ENCODE data around the gene PPIAL4G.
"Not testable (repeated sequence)": the region's sequence is repeated elsewhere in the genome, so short reads cannot be mapped to it uniquely, and the experiment has no call there.

The PPIAL4G gene

DNA sequence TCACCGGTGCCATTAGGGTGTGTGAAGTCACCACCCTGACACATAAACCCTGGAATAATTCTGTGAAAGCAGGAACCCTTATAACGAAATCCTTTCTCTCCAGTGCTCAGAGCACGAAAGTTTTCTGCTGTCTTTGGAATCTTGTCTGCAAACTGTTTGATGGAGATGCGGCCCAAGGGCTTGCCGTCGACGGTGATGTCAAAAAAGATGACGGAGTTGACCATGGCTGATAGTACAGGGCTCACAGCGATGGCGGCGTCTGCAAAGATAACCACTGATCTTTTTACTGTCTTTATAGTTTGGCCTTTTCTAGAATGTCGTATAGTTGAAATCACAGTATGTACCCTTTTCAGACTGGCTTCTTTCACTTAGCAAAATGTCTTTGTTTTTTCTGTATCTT, at the start of gene PPIAL4G:
TSS of gene PPIAL4G (minus strand) at position 274 of the 400 bp plus-strand sequence. CDS start at position 224, 50 bp downstream.
- DNase-seq (ENCODE audit: low read depth) = not testable (repeated sequence)

DNA sequence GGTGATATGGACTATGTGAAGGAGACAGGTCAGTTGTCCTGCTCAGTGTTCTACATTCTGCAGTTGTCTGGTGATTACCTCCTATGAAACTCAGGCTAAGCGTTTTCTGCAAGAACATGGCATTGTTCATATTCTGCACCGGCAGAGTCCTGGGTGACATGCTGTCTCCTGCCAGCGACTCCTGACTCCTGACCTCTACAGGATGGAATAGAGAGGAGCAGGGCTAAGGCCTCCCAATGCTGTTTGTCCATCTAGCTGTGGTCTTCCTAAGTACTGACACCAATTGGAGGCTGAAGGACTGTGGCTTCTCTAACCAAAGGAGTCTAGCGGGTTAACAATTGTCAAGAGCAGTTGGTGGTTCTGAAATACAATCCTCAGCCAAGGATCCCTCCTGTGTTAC, 49.1 kb upstream of the PPIAL4G start:
- DNase-seq (ENCODE audit: low read depth) = not testable (repeated sequence)

GRCh38 chr1:148529101-148529567, 46.0 kb upstream of the PPIAL4G start:
- peak; percentile 44 for DNase-seq (ENCODE audit: low read depth)

DNA sequence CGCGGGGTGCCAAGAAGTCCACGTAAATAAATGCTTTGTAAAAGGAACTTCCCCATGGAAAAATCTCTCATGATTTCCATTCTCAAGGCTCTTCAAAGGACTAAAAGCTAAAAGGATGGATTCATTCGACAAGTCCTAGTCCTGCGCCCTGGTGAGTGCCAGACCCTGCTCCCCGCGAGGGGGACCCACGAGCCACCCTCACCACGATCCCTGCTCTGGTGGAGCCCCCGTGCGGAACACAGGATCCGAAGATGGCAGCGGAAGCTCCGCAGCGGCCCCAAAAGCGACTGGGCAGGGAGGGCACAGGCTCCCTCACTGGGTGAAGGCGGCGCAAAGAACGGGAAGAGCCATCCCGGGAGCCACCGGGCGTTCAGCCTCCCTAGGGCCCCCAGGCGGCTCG, 45.5 kb upstream of the PPIAL4G start:
- DNase-seq (ENCODE audit: low read depth) = not testable (repeated sequence)

GRCh38 chr1:148526587-148526986, 43.5 kb upstream of the PPIAL4G start:
- not testable (repeated sequence) for DNase-seq (ENCODE audit: low read depth)

DNA sequence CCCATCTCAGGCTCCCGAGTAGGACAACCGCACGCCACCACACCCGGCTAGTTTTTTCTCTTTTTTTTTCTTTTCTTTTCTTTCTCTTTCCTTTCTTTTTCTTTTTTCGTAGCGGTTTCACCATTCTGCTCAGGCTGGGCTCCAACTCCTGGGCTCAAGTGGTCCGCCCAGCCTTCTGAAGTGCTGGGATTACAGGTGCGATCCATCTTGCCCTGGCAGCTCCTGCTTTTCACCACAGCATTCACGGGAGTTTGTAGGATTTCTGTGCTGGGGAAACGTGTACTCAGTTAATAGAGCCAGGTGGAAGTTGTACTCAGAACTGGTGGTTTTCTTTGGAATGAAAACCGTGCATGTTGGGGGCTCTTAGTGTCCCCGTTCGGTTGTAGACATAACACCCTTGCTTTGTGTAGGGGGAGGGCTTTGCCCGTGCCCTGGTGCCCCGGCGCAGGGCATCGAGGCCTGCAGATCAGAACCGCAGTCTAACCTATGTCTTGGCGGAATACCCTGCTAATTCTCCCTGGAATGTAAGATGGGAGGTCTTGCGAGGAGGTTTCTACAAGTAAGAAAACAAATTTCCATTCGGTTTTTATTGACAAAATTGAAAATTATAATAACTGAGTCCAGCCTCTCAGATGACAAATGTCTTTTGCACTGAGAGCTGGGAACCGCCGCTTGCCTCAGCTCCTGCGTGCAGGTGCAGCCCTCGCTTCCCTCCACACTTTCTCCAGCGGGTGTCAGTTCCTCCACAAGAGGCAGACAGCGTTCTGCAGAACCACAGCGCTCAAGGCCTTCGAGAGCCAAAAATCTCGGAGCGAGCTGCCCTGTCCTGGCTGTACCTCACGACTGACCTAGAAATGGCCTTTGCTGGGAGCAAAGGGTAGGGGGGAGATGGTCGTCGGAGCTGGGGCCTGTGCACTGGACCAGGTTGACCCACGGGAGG, 40.4 kb upstream of the PPIAL4G start:
- not testable (repeated sequence) for DNase-seq (ENCODE audit: low read depth)

GRCh38 chr1:148522561-148523204, 39.6 kb upstream of the PPIAL4G start:
- peak; percentile 86 for DNase-seq (ENCODE audit: low read depth)

DNA sequence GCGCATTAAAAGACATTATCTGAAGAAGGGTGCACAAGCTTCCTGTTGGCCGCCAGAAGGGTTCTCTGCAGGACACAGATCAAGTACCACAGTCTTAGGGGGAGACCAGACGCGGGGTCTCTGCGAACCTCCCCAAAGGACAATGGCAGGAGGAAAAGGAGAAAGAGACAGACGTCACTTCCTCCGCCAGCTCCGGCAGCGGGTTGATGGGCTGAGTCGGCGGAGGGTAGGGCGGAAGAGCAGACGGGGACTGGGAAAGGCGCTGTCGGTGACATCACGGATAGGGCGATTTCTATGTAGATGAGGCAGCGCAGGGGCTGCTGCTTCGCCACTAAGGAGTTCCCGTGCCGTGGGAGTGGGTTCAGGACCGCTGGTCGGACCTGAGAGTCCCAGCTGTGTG, 39.0 kb upstream of the PPIAL4G start:
- peak; percentile 69 for DNase-seq (ENCODE audit: low read depth)

DNA sequence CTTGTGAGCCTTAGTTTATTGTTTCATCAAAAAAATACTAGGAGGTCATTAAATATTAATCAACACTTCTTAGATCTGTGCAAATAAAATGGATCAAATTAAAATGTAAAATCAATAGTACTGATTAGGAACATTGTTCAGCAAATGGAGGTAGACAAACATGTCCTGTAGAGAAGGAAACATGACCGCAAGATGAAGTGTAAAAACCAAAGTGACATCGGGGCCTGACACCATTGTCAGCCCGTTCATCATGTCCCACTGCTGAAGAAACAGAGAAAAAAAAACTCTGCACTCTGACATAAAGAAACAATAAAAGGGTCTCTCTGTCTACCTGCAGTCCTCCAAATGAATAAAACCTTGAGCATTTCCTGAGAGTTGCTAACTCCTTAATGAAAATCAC, 31.2 kb upstream of the PPIAL4G start:
- DNase-seq (ENCODE audit: low read depth) = not testable (repeated sequence)

DNA sequence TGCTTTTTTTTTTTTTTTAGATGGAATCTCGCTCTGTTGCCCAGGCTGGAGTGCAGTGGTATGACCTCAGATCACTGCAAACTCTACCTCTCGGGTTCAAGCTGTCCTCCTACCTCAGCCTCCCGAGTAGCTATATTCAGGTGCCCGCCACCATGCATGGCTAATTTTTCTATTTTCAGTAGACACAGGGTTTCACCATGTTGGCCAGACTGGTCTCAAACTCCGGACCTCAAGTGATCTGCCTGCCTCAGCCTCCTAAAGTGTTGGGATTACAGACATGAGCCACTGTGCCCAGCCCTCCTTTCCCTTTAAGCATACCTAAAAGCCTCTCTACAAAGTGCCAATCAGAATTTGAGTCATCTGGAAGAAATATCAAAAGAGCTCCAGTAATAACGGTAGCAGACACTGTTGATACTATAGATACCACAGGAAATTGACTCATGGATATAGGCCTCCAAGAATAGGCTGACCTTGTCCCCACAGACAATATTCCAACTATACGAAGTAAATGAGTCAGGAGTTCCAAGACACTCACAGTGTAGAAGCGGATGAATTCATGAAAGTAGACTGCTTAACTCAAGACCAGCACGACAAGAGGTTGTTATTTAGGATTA, 29.6 kb upstream of the PPIAL4G start:
- DNase-seq (ENCODE audit: low read depth) = not testable (repeated sequence)

- not testable (repeated sequence) for DNase-seq (ENCODE audit: low read depth)
Measured at GRCh38 chr1:148493933-148494332, 10.8 kb upstream of the PPIAL4G start.

DNA sequence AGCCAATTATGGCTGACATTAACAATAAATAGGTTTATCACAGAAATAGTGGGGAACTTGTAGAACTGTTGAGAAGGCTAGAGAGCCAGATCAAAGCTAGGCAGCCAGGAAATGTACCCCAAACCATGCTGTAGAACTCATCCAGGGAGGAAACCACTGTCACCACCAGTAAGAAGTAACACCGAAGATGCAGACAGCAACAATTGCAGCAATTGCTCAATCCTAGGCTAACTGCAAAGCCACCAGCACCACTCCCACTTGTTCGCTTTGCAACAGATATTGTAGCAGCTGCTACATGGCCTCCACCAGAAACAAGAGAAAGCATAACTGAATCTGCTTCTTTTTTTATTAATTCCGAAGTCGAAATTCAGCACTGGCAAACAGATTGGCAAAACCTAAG, 2.0 kb downstream of the PPIAL4G start:
- DNase-seq (ENCODE audit: low read depth) = peak; percentile 13

DNA sequence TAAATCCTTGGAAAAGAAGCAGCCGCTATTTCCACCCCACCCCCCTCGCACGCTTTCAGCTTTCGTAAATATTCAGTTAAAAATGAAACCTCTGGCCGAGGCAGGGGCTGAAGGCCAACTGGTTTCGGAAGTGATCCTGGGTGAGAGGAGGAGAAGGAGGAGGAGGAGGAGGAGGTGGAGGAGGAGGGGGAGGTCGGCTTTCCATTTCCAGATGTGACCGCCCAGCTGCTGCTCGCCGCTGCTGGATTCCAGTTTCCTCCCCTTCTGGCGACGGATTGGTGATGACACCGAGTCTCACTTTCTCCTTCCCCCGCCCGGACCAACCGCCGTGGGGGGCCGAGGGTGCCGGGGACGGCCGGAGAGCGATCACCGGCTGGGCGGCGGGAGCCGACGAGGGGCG, 23.4 kb downstream of the PPIAL4G start:
- not testable (repeated sequence) for DNase-seq (ENCODE audit: low read depth)

- peak; percentile 10 for DNase-seq (ENCODE audit: low read depth)
Measured at GRCh38 chr1:148458901-148459581, 24.1 kb downstream of the PPIAL4G start.

DNA sequence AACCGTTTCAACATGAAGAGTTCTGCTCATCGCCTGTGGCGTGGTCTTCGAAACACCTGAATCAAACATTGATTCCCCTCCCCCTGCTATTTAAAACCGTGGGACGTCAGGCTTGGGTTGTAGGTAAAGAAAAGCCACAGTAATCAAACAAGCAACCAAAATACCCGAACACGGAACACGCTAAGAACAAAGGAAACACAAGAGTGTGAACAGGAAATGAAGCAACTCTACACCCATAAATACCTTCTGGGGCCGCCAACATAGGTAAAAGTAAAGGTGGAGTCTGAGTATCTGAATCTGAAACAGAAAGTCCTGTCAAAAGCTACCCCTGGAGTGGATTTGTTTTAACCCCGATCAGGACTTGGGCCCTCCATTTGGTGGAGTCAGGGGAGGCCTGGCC, 24.7 kb downstream of the PPIAL4G start:
- DNase-seq (ENCODE audit: low read depth) = peak; percentile 25

DNA sequence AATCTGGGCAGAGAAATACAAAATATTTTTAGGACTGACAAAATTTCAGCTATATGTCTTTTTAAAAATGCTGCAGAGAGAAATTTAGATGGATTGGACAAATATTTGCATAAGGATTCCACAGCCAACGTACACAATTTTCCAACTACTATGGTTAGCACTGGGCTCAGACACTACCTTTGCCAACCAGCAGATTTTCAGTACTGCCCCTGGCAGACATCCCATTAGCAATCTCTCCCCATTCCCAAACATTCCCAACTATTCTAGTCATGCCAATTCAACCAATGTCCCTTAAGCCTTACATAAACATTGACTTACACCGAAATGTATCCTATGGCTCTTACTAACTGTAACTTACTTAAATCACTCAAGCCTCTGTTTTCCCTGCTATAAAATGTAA, 30.3 kb downstream of the PPIAL4G start:
- not testable (repeated sequence) for DNase-seq (ENCODE audit: low read depth)

DNA sequence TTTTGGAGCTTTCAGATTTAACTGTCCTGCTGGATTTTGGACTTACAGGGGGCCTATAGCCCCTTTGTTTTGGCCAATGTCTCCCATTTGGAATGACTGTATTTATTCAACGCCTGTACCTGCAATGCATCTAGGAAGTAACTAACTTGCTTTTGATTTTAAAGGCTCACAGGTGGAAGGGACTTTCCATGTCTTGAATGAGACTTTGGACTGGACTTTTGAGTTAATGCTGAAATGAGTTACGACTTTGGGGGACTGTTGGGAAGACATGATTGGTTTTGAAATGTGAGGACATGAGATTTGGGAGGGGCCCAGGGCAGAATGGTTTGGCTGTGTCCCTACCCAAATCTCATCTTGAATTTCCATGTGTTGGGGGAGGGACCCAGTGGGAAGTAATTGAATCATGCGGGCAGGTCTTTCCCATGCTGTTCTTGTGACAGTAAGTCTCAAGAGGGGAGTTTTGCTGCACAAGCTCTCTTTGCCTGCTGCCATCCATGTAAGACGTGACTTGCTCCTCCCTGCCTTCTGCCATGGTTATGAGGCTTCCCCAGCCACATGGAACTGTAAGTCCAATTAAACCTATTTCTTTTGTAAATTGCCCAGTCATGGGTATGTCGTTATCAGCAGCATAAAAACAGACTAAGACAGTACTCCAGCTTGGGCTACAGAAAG, 43.3 kb downstream of the PPIAL4G start:
- not testable (repeated sequence) for DNase-seq (ENCODE audit: low read depth)

DNA sequence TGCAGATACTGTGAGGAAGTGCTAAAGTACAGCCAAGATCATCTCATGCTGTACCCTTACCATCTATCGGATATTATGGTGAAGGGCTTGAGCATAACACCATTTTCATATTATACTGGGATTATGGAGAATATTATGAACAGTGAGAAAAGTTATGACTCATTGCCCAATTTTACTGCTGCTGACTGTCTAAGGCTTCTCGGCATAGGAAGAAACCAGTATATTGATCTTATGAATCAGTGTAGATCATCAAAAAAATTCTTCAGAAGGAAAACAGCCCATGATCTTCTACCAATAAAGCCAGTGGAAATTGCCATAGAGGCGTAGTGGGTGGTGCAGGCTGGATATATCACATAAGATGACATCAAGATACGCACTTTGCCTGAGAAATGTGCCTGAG, 47.7 kb downstream of the PPIAL4G start:
- no peak for DNase-seq (ENCODE audit: low read depth)

DNA sequence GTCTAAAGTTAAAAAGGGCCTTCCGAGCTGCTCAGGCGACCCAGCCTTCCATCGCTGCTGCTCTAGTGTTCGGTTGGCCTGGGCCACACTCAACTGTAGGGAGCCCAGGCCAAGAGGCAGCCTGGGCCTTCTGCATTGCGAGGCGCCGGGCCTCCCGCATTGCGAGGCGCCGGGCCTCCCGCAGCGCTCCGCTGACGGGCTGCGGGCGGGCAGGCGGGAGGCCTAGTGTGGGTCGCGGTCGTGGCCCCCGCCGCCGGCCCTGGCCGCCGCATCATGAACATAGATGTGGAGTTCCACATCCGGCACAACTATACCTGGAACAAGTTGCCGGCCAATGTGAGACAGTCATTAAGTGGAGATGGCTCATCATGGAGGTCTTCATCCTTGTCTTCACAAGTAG, 48.3 kb downstream of the PPIAL4G start:
- DNase-seq (ENCODE audit: low read depth) = no peak

GRCh38 chr1:148432916-148433317, 50.2 kb downstream of the PPIAL4G start:
- not testable (repeated sequence) for DNase-seq (ENCODE audit: low read depth)
